Measurements from ENCODE around the gene KDM1A. TPM values are rescaled to one million over a fixed set of nuclear protein-coding genes. Genes with fewer than 3 reads are reported as not detected.

The KDM1A gene
- total and polyA plus RNA-seq, 2 of the 13 experiments (the other 11 are each of a cell fraction or from before 2014, with no cell fraction given) = 81.3 to 173 TPM

GRCh38 chr1:23084880-23085279, 65.6 kb downstream of the KDM1A start:
- in situ Hi-C loops (cut with HindIII; ENCODE audit: extremely low pct_ligation_motif_present, low pct_unique_long_range_greater_than_20kb) = loop anchor here (10.0 kb wide), 1 partner anchor 110 kb away; the partner anchor contains the start of gene LACTBL1
- no peaks in the 10 kb centered on the region for H3K4me1 ChIP-seq (ENCODE audit: insufficient read depth, low read length)
- H3K4me3 ChIP-seq (replicated peaks in 1 of 3; ENCODE audit: insufficient read depth in 1 of 3, low read depth in 2 of 3, low read length in 3 of 3) = no peak overlapping the region
- no peaks in the 10 kb centered on the region for H3K9me3 ChIP-seq (ENCODE audit: low read length)
- H3K36me3 ChIP-seq (replicated peaks in 1 of 2; ENCODE audit: control insufficient read depth in 1 of 2, insufficient read depth in 2 of 2, low read length in 2 of 2) = peaks cover 39 to 80% of the 10 kb centered on the region in 2 experiments
- H3K4me2 ChIP-seq (ENCODE audit: low read depth, low read length) = no peak overlapping the region
- no peak for ATAC-seq
- H3K79me2 ChIP-seq (ENCODE audit: insufficient read depth, low read length) = no peaks in the 10 kb centered on the region
- H4K20me1 ChIP-seq (ENCODE audit: insufficient read depth, low read length) = no peaks in the 10 kb centered on the region
- WGBS (ENCODE audit: low lambda C conversion rate) = 97% methylated on average over 8 of the region's 8 CpGs
- ChIA-PET CTCF (ENCODE audit: low intra/inter-chr PET ratio, low total read pairs) (no interaction called here), POLR2A (no interaction called here)
- H2AFZ ChIP-seq (ENCODE audit: low read length) = no peak overlapping the region
- DNase-seq (ENCODE audit: low spot score) = no peak
- intact Hi-C loops (cut with micrococcal nuclease; ENCODE audit: unreplicated experiment) = no loop called here
- no peak overlapping the region for H3K9ac ChIP-seq (ENCODE audit: insufficient read depth, low read depth, low read length)
- TF ChIP-seq FIP1L1 (IDR thresholded peaks at IDR 0.05; ENCODE audit: borderline replicate concordance, insufficient read depth, low read depth, low read length) = no peak
- TF ChIP-seq RBM22 (optimal IDR thresholded peaks at IDR 0.05; ENCODE audit: low read length) = peak; percentile 92
- no peak for TF ChIP-seq ERF (CRISPR knock-in tag; IDR thresholded peaks at IDR 0.05)
- TF ChIP-seq POLR2A (IDR thresholded peaks at IDR 0.05; ENCODE audit: insufficient read depth in 1 of 2, low read depth in 2 of 2, low read length in 2 of 2) = 0 out of 4 replicates have a peak, but pooled peaks of 1 of the 2 experiments have one; percentile 26
- no peak for FAIRE-seq
- no peaks in the 10 kb centered on the region for H3K27me3 ChIP-seq (ENCODE audit: control insufficient read depth in 1 of 2, insufficient read depth in 2 of 2, low read length in 2 of 2)
- H3K27ac ChIP-seq (ENCODE audit: extremely low read length, insufficient read depth, low read length) = no peak overlapping the region
- BruUV-seq (replicated peaks) = TSS peak; percentile 10

- WGBS (ENCODE audit: low lambda C conversion rate) = 89% methylated on average over 3 of the region's 3 CpGs
- Histone ChIP-seq H4K20me1 (ENCODE audit: insufficient read depth, low read length) (no peaks in the 10 kb centered on the region), H3K79me2 (ENCODE audit: insufficient read depth, low read length) (no peaks in the 10 kb centered on the region), H3K4me3 (replicated peaks in 1 of 3; ENCODE audit: insufficient read depth in 1 of 3, low read depth in 2 of 3, low read length in 3 of 3) (no peak overlapping the region), H3K4me2 (ENCODE audit: low read depth, low read length) (no peak overlapping the region), H2AFZ (ENCODE audit: low read length) (no peak overlapping the region), H3K36me3 (replicated peaks in 1 of 2; ENCODE audit: control insufficient read depth in 1 of 2, insufficient read depth in 2 of 2, low read length in 2 of 2) (peaks cover 37 to 80% of the 10 kb centered on the region in 2 experiments), H3K27ac (ENCODE audit: extremely low read length, insufficient read depth, low read length) (no peak overlapping the region), H3K27me3 (ENCODE audit: control insufficient read depth in 1 of 2, insufficient read depth in 2 of 2, low read length in 2 of 2) (no peaks in the 10 kb centered on the region), H3K4me1 (ENCODE audit: insufficient read depth, low read length) (no peaks in the 10 kb centered on the region), H3K9me3 (ENCODE audit: low read length) (no peaks in the 10 kb centered on the region), H3K9ac (ENCODE audit: insufficient read depth, low read depth, low read length) (no peak overlapping the region)
- ATAC-seq (no peak), FAIRE-seq (no peak), DNase-seq (ENCODE audit: low spot score) (no peak)
- in situ Hi-C loops (cut with HindIII; ENCODE audit: extremely low pct_ligation_motif_present, low pct_unique_long_range_greater_than_20kb) (loop anchor here (10.0 kb wide), 1 partner anchor 111 kb away; the partner anchor contains the start of gene LACTBL1), intact Hi-C loops (cut with micrococcal nuclease; ENCODE audit: unreplicated experiment) (no loop called here)
- ChIA-PET CTCF (ENCODE audit: low intra/inter-chr PET ratio, low total read pairs) (interaction anchor here (0.6 kb wide), 1 partner anchor 109 kb away, joined by 3 read pairs; no protein-coding TSS in a partner anchor), POLR2A (no interaction called here)
- no TSS peak for BruUV-seq (replicated peaks)
- TF ChIP-seq RBM22 (optimal IDR thresholded peaks at IDR 0.05; ENCODE audit: low read length) = peak; percentile 50
- no peak for TF ChIP-seq ZNF503 (CRISPR knock-in tag; IDR thresholded peaks at IDR 0.05)
- no peak for TF ChIP-seq ZNF326 (CRISPR knock-in tag; IDR thresholded peaks at IDR 0.05; ENCODE audit: borderline replicate concordance)
- TF ChIP-seq MED1 (CRISPR knock-in tag; IDR thresholded peaks at IDR 0.05) = no peak
- peak; percentile 11; the same call in 1 of the 2 replicates for TF ChIP-seq POLR2G (IDR thresholded peaks at IDR 0.05; ENCODE audit: low read depth, low read length)
- TF ChIP-seq POLR2A (IDR thresholded peaks at IDR 0.05; ENCODE audit: insufficient read depth in 1 of 2, low read depth in 2 of 2, low read length in 2 of 2) = 0 out of 4 replicates have a peak, but pooled peaks of 1 of the 2 experiments have one; percentile 15
- TF ChIP-seq HHEX (CRISPR knock-in tag; IDR thresholded peaks at IDR 0.05) = no peak
These were observed 66.4 kb downstream of the KDM1A start for GRCh38 chr1:23085696-23086095.

All from HepG2 (cell line).